GM10266 (cell line): ENCODE measurements around the gene NRG4.
"Not testable (repeated sequence)": the region's sequence is repeated elsewhere in the genome, so short reads cannot be mapped to it uniquely, and the experiment has no call there.

Experiments used
- DNase-seq: peaks from one replicate; pipeline ENCODE4 v3.0.0; 2012; ENCODE audit errors: extremely low spot score
- CTCF ChIP-seq: IDR thresholded peaks from 2 replicates; pipeline ENCODE4 v1.5.1; 2012; ENCODE audit warnings: mild to moderate bottlenecking, low read depth; ENCODE audit not compliant: control insufficient read depth, insufficient read depth; ENCODE audit errors: missing control alignments

NRG4 gene

GRCh38 chr15:76024021-76024768, 12.0 kb upstream of the NRG4 start:
- no peak for TF ChIP-seq CTCF

DNA sequence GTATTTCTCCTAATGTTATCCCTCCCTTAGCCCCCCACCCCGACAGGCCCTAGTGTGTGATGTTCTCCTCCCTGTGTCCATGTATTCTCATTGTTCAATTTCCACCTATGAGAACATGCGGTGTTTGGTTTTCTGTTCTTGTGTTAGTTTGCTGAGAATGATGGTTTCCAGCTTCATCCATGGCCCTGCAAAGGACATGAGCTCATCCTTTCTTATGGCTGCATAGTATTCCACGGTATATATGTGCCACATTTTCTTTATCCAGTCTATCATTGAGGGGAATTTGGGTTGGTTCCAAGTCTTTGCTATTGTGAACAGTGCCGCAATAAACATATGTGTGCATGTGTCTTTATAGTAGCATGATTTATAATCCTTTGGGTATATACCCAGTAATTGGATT, 1.2 kb upstream of the NRG4 start:
- not testable (repeated sequence) for DNase-seq

More at GRCh38 chr15:76024021-76024768, 12.0 kb upstream of the NRG4 start:
- no peak for DNase-seq

- no peak for TF ChIP-seq CTCF
These were observed 1.6 kb downstream of the NRG4 start for GRCh38 chr15:76010613-76011012.

DNA sequence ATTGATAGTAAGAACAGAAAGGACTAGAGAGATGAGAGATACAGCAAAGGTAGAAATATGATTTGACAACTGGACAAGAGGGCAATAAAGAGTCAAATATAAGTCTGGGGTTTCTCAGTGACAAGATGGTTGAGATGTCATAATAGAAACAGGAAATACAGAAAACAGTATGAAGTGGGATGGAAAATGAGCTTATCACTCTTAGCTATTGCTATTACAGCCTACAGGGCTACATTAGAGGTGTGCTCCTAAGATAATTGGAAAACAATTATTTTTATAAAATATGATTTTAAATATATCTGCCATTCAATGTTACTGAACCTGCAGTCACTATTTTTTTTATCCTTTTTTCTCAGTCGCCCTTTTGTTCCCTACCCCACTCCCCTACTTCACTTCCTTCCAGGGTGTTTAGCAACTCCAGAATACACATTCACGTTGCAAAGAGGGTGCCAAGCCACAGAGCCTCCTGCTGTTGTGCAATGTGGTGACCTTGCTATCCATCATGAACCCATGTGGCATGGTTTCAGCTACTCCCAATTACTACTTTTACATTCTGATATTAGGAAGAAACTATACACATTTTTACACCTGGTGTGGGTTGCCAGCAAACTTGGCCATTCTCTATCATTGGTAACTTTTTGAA, 6.0 kb downstream of the NRG4 start:
- TF ChIP-seq CTCF = no peak
- no peak for DNase-seq

More at GRCh38 chr15:76010613-76011012, 1.6 kb downstream of the NRG4 start:
- no peak for DNase-seq

- no peak for DNase-seq
- TF ChIP-seq CTCF = no peak
These were observed 8.9 kb downstream of the NRG4 start for GRCh38 chr15:76003364-76003763.

DNA sequence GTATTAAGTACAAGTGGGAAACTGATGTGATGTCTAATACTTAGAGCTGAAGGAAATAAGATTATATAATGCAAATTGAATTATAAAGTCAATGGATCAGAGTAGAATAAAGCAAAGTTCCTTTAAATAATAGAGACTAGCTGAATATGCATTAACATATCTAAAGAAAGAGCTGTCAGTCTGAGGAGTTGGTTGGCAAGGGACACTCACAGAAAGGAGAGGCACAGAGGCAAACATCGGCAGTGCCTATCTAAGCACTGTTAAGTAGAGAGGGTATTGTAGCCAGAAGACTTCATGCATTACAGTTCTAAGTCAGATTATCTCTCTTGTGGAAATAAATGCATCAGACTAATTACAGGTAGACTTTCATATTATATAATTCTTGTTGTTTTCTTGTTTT, 16.6 kb downstream of the NRG4 start:
- TF ChIP-seq CTCF = no peak
- DNase-seq = no peak

DNA sequence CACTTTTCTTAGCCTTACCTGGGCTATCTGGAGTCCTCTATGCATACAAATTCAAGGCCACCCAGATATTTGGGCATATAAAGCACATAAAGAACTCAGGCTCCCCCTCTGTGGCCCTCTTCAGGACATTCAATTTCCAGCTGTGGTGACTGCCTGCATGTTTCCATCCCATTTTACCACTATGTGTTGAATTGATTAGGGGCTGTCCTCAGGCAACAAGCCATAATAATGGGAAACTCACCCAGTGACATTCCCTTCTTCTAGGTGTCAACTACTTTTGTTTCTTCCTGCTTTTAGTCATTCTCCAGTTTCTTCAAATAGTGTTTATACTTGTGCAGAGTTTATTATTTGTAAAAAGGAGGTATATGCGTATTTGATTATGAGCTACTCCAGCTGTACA, 18.0 kb downstream of the NRG4 start:
- no peak for DNase-seq
- no peak for TF ChIP-seq CTCF
